ELF-1 (cell line): Measurements from ENCODE around the gene KIF26B.
A peak's percentile ranks its signal among the peaks of the same experiment; 100 is the strongest.

Source experiments
- DNase-seq: peaks from one replicate; pipeline ENCODE4 v3.0.0-alpha.2; 2016; ENCODE audit warnings: low read depth, low spot score

The KIF26B gene

GRCh38 chr1:245132771-245133170, 22.0 kb upstream of the KIF26B start:
- DNase-seq = no peak

DNA sequence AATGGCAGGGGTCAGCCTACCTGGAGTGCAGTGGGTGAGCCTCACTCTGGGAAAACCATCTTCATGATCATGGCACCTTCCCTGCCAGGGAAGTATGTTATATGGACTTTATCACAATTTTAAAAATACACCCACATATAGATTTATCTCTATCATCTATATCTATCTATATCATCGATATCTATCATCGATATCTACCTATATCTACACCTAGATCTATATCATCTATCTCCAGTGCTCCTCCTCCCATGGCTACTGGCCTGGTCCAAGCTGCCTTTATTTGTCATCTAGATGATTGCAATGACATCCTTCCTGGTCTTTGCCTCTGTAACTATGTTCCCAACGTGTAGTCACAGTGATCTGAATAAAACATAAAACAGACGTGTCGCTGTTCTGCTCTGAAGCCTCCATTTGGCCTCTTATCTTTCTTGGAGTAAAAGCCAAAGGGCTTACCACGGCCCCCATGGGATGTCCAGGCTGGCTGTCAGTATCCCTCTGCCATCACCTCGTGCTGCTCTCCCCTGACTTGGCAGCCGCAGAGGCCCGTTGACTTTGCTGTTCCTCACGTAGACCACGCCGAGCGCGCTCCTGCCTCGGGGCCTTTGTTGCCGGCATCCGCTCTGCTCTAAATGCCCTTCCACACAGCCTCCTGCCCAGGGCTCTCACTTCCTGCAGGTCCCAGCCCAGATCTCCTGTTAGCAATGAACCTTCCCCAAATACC, 20.6 kb upstream of the KIF26B start:
- no peak for DNase-seq

GRCh38 chr1:245142171-245142798, 12.5 kb upstream of the KIF26B start:
- DNase-seq = no peak

GRCh38 chr1:245142976-245143375, 11.8 kb upstream of the KIF26B start:
- DNase-seq = no peak

GRCh38 chr1:245143849-245144248, 10.9 kb upstream of the KIF26B start:
- DNase-seq = no peak

GRCh38 chr1:245148069-245148468, 6.7 kb upstream of the KIF26B start:
- no peak for DNase-seq

- no peak for DNase-seq
Observed at GRCh38 chr1:245148861-245149260, 5.9 kb upstream of the KIF26B start.

DNA sequence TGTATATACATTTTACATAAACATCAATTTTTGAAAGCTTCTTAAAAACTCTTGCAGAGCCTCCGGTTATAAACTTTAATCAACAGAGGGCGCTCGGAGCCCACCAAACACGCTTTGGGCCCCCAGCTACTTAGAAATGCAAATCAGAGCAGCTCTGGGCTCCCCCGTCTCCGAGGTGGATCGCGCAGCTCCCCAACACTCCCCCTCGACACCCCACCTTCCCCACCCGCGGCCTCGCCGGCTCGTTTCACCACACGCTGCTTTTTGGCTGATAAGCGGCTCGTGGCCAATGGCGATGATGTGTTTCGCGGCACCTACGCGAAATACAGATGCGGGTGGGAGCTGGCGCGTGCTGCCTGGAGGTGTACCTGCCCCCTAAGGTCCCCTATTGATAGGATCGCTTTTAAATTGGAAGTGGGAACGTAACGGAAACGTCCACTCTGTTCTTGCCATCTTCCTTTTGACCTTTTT, 1.7 kb upstream of the KIF26B start:
- peak; percentile 89 for DNase-seq

DNA sequence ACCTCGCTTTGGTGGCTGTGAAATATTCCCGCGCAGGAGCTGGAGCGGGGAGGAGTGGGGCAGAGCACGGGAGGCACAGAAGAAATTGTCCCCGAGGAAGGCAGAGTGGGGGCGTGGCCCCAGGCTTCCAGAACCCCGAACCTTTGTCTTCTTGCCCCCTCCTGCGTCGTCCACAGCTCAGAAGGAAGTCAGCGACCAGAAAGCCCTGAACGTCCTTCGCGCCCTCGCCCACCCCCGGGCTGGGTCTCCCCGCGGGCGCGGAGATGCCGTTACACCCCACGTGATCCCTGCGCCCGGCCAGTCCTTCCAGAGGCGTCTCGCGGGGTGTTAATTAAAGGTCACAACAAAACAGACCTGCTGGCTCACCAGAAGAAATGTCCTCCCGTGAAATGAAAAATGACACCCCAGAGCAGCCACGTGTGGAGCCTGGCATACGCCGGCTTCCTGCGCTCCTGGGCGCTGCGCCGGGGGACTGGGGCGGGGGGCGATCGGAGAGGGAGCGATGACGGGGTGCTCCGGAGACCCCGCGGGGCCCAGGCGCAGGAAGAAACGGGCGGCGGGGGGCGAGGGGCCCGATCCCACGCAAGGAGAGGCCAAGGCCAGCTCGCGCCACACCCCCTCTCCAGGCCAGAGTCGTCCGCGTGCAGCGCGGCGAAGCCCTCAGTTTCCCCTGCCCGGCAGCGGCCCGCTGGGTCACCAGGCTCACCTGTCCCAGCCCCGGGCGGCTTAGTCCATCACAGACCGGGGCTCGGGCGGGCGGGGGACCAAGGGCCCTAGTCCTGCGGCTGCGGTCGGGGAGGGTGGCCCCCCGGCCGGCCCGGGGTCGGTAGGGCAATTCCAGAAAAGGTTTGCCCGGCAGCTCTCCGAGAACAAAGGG, 995 bp upstream of the KIF26B start:
- peak; percentile 43 for DNase-seq

GRCh38 chr1:245155272-245156040, 671 bp downstream of the KIF26B start:
- peak; percentile 63 for DNase-seq

- peak; percentile 92 for DNase-seq
Observed at GRCh38 chr1:245156041-245156735, 1.4 kb downstream of the KIF26B start.

DNA sequence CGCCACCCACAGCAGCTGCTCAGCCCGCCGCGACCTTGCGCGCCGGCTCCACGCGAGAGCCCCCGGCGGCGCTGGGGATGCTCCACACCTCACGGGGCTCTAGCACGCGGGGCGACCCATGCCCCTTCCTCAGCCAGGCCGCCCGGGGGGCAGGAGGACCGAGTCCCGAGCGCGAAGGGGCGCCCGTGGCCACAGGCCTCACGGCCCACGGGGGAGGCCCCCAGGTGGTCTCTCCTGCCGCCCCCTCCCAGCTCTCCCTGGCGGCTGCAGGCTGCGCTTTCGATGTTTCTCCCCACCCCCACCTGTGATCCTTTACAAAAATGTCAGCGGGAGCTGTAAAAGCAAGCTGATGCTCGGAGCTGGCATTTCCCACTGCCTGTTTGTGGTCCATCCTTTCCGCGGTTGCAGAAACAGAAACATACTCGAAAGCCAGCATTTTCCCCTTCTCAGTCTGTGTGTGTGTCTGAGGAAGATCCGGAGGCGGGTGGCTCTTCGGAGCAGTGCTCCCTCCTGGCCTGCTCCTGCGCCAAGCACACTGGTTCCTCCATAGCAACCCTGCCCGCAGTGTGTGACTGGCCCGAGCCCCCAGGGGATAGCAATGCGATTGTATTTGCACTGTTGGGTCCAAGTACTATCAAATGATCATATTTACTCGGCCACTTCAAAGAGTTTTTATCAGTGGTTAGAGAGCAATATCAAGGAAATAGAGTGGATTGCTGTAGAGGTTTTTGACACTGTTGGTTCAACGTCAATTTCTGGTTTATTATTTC, 2.1 kb downstream of the KIF26B start:
- peak; percentile 69 for DNase-seq

DNA sequence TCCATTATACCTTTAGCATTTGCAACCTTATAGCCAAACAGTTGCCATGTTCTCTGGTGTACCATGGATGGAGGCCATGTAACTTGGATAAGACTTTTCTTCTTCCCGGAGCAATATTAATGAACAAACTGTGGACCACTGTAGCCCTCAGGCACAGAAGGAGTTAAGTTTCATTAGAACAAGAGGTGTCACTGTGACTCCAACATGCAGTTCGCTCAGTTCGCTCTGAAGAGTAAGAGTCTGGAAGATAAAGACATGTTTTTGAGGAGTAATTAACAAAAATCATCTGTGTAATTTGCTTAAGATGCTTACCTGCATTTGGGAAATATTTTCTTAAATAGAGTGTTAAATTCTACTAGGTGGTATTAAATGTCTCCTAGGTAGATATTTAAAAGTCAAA, 4.1 kb downstream of the KIF26B start:
- DNase-seq = no peak

DNA sequence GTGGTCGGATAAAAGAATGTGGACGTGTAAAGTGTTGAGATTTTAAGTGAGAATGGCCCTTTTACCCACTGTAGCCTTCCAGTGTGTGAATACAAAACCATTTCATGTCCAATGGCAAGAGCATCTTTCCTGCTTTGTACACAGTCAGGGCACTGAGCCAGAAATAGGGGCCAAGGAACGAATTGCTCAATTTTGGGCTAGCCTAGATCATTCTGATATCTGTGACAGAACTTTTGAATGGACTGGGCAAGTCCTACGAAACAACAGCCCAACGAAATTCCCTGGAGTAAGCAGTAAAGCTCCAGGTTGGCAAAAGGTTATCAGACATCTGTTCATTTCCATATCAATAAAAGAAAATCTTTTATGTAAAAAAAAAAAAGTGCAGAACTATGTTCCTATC, 5.5 kb downstream of the KIF26B start:
- DNase-seq = no peak

- DNase-seq = no peak
Observed at GRCh38 chr1:245160741-245161400, 6.1 kb downstream of the KIF26B start.

- DNase-seq = peak; percentile 68
Observed at GRCh38 chr1:245161866-245162265, 7.1 kb downstream of the KIF26B start.

DNA sequence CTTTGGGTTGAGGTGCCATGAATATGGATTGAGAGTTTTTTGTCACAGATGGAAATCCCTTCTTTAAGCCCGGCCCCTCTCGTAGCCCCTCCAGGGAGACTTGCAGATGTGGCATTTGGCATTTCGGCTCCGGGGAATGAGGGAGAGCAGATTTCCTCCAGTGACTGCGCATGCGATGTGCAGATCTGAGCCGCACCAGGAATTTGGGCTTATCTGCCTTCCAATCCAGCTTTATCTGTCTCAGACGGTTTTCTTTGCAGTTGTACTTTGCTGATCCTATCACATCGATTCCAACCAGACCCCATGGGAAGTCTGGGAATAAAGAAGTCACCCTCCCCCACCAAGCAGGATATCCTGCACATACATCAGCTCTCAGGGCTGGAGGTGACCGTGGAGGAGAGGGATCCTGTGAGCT, 11.7 kb downstream of the KIF26B start:
- DNase-seq = peak; percentile 81

- no peak for DNase-seq
Observed at GRCh38 chr1:245168086-245168485, 13.3 kb downstream of the KIF26B start.

- no peak for DNase-seq
Observed at GRCh38 chr1:245168906-245169305, 14.1 kb downstream of the KIF26B start.

DNA sequence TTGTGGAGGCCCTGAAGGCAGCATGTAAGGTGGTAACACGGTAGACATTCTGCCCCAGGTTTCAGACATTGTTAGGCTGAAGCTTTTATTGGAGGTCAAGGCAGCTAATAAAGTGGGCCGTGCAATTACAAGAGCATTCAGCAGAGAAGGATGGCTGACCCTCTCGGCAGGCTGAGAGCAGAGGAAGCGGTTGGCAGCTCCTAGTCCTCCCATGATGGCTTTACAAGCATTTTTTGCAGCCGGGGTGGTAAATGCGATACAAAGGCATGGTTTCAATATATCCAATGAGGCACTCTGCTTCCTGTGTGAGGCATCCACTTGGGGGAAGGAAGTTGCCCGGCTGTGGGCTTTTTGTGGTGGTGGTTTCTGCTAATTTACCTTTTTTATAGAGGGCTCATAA, 14.6 kb downstream of the KIF26B start:
- DNase-seq = no peak
